Memory B cell (primary cell): Measurements from ENCODE around the gene ADD1.

Experiments
- ATAC-seq: fragments of 150-1000 bp; cut with Tn5 transposase; 2 replicates; pipeline ENCODE4 v1.10.0; 2021; ENCODE audit warnings: low read depth, mild to moderate bottlenecking, moderate library complexity
- DNase-seq, 2 donors: peaks; one replicate each; pipeline ENCODE4 v3.0.0; 2022; ENCODE audit warnings: low spot score in 2 of 2
- H3K27ac Mint-ChIP-seq: one replicate; pipeline ENCODE4 v1.8.0; 2022; ENCODE audit warnings: mild to moderate bottlenecking, moderate library complexity, mixed read lengths
- H3K27me3 Mint-ChIP-seq: one replicate; pipeline ENCODE4 v1.8.0; 2022; ENCODE audit warnings: mixed read lengths
- H3K36me3 Mint-ChIP-seq: one replicate; pipeline ENCODE4 v1.8.0; 2022; ENCODE audit warnings: mild to moderate bottlenecking, mixed read lengths
- H3K4me1 Mint-ChIP-seq: one replicate; pipeline ENCODE4 v1.8.0; 2022; ENCODE audit warnings: mixed read lengths
- H3K4me3 Mint-ChIP-seq: one replicate; pipeline ENCODE4 v1.8.0; 2022; ENCODE audit warnings: mild to moderate bottlenecking, moderate library complexity, mixed read lengths
- H3K9me3 Mint-ChIP-seq: one replicate; pipeline ENCODE4 v1.8.0; 2022; ENCODE audit warnings: mixed read lengths

The ADD1 gene

GRCh38 chr4:2962614-2963174, 119.0 kb downstream of the ADD1 start:
- Mint-ChIP-seq H3K4me3 (peak overlapping the region; percentile 89), H3K27me3 (no peaks in the 10 kb centered on the region), H3K36me3 (peaks cover 3% of the 10 kb centered on the region), H3K27ac (peak overlapping the region; percentile 94), H3K4me1 (peaks cover 25% of the 10 kb centered on the region), H3K9me3 (no peaks in the 10 kb centered on the region)
- no peak for DNase-seq
- peak; percentile 20 for ATAC-seq

- H3K4me3 Mint-ChIP-seq = peak within 1 kb of the TSS; percentile 89
- H3K27me3 Mint-ChIP-seq = no peaks in the 10 kb centered on the region
- DNase-seq (peak; percentile 92 to 93), ATAC-seq (peak; percentile 92)
- H3K9me3 Mint-ChIP-seq = no peaks in the 10 kb centered on the region
- H3K36me3 Mint-ChIP-seq = no peaks in the 10 kb centered on the region
- H3K4me1 Mint-ChIP-seq = peaks cover 20% of the 10 kb centered on the region
- H3K27ac Mint-ChIP-seq = peak within 1 kb of the TSS; percentile 94
Observed at GRCh38 chr4:2963175-2963965, 119.7 kb downstream of the ADD1 start, which contains the start of the genes GRK4 and NOP14. GRK4 (plus strand) TSS chr4:2963571; CDS start chr4:2964071, 500 bp downstream. NOP14 (minus strand) TSS chr4:2963406; CDS start chr4:2963319, 87 bp downstream.

GRCh38 chr4:2963966-2964471, 120.4 kb downstream of the ADD1 start:
- DNase-seq (no peak), ATAC-seq (peak; percentile 21)
- no peaks in the 10 kb centered on the region for H3K27me3 Mint-ChIP-seq
- no peak overlapping the region for H3K27ac Mint-ChIP-seq
- H3K4me1 Mint-ChIP-seq = peaks cover 18% of the 10 kb centered on the region
- no peaks in the 10 kb centered on the region for H3K36me3 Mint-ChIP-seq
- H3K4me3 Mint-ChIP-seq = peak overlapping the region; percentile 89
- no peaks in the 10 kb centered on the region for H3K9me3 Mint-ChIP-seq

- no peak for ATAC-seq
- Mint-ChIP-seq H3K4me1 (peaks cover 15% of the 10 kb centered on the region), H3K27me3 (no peaks in the 10 kb centered on the region), H3K9me3 (no peaks in the 10 kb centered on the region), H3K4me3 (peak overlapping the region; percentile 89), H3K27ac (no peak overlapping the region), H3K36me3 (no peaks in the 10 kb centered on the region)
- DNase-seq = no peak
Observed at GRCh38 chr4:2964706-2965258, 121.1 kb downstream of the ADD1 start.

GRCh38 chr4:2965262-2965661, 121.6 kb downstream of the ADD1 start:
- ATAC-seq (no peak), DNase-seq (no peak)
- Mint-ChIP-seq H3K27me3 (no peaks in the 10 kb centered on the region), H3K36me3 (no peaks in the 10 kb centered on the region), H3K9me3 (no peaks in the 10 kb centered on the region), H3K27ac (no peak overlapping the region), H3K4me1 (peaks cover 15% of the 10 kb centered on the region), H3K4me3 (peak overlapping the region; percentile 27)

GRCh38 chr4:2968381-2968780, 124.7 kb downstream of the ADD1 start:
- ATAC-seq (no peak), DNase-seq (no peak)
- H3K9me3 Mint-ChIP-seq = no peaks in the 10 kb centered on the region
- H3K4me1 Mint-ChIP-seq = peaks cover 9% of the 10 kb centered on the region
- H3K4me3 Mint-ChIP-seq = no peak overlapping the region
- no peaks in the 10 kb centered on the region for H3K36me3 Mint-ChIP-seq
- H3K27me3 Mint-ChIP-seq = no peaks in the 10 kb centered on the region
- no peak overlapping the region for H3K27ac Mint-ChIP-seq

- DNase-seq (no peak), ATAC-seq (no peak)
- H3K4me1 Mint-ChIP-seq = peaks cover 5% of the 10 kb centered on the region
- peaks cover 2% of the 10 kb centered on the region for H3K27me3 Mint-ChIP-seq
- H3K9me3 Mint-ChIP-seq = no peaks in the 10 kb centered on the region
- H3K4me3 Mint-ChIP-seq = no peak overlapping the region
- no peak overlapping the region for H3K27ac Mint-ChIP-seq
- H3K36me3 Mint-ChIP-seq = no peaks in the 10 kb centered on the region
Observed at GRCh38 chr4:2971275-2971674, 127.6 kb downstream of the ADD1 start.

- Mint-ChIP-seq H3K27ac (no peak overlapping the region), H3K4me1 (peaks cover 8% of the 10 kb centered on the region), H3K4me3 (no peak overlapping the region), H3K9me3 (peaks cover 3% of the 10 kb centered on the region), H3K27me3 (peaks cover 2% of the 10 kb centered on the region), H3K36me3 (peaks cover 2% of the 10 kb centered on the region)
- ATAC-seq = no peak
- no peak for DNase-seq
Observed at GRCh38 chr4:2977211-2978088, 133.8 kb downstream of the ADD1 start.
